DMS53 treated with DMSO at 0.1 percent for 48 hours (cell line): ENCODE measurements around the gene DOK6.
"Not testable (repeated sequence)": the region's sequence is repeated elsewhere in the genome, so short reads cannot be mapped to it uniquely, and the experiment has no call there.

Experiments
- DNase-seq: peaks from one replicate; lab custom pipeline; 2025; ENCODE audit not compliant: unreplicated experiment; lab: John Stamatoyannopoulos, UW

Gene DOK6

GRCh38 chr18:69400253-69400975, at the start of gene DOK6:
Gene DOK6, plus strand, starts transcription at chr18:69400888.
- DNase-seq = peak; percentile 96

GRCh38 chr18:69353023-69353422, 47.7 kb upstream of the DOK6 start:
- DNase-seq = no peak

DNA sequence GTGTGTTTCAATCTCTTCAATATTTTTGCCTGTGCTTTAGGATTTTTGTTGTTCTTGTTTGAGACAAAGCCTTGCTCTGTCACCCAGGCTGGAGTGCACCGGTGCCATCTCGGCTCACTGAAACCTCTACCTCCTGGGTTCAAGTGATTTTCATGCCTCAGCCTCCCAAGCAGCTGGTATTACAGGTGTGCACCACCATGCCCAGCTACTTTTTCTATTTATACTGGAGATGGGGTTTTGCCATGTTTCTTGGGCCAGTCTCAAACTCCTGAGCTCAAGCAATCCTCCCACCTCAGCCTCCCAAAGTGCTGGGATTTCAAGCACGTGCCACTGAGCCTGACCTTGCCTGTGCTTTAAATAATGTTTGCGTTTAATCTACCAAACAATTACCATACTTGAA, 43.1 kb upstream of the DOK6 start:
- DNase-seq = no peak

DNA sequence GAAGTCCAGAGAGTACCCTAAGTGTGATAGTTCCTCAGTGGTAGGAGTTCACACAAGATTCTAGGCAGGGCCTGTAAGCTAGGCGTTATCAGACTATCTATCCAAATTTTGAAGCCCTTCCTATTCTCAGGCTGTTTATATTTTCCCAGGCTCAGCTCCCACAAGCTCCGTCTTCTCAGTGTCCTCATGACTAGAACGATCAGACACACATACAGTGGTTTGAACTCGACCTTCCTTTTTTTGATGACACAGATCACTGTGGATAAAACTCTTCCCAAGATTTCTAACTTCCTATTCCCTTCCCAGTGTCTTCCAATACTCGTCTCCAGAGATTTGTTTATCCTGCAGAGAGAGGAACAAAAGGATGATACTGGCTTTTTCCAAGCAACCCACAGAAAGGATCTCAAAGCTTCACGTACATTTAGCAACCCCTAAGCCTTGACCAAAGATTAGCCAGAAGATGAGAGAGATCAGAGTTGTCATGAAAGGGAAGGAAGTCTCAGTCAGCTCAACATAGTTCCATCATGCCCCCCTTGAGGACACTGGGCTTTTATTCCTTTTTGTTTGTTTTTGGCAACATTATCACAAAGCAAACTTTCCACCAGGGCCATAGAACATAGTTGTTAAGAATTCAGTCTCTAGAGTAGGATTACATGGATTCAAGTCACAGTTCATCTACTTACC, 42.3 kb upstream of the DOK6 start:
- no peak for DNase-seq

GRCh38 chr18:69359768-69360167, 40.9 kb upstream of the DOK6 start:
- DNase-seq = not testable (repeated sequence)

- no peak for DNase-seq
Observed at GRCh38 chr18:69364930-69365329, 35.8 kb upstream of the DOK6 start.

DNA sequence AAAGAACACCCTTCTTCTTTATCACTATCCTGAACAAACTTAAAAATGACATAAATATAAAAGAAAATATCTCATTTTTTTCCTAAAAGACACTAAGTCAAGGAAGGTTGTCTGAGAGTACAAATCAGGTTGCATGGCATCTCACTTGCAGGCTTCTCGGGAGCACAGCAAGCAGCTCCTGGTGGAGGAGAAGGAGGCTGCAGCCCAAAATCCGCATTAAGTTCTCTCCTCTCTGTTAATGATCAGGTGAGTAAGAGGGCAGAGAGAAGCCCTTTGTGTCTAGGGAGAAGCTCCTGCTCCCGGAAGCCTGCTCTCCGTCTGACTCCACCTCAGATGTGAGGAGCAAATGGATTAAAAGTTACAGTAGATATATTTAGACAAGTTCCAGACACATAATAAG, 35.0 kb upstream of the DOK6 start:
- DNase-seq = no peak

- DNase-seq = no peak
Observed at GRCh38 chr18:69367104-69367503, 33.6 kb upstream of the DOK6 start.

GRCh38 chr18:69371729-69372128, 29.0 kb upstream of the DOK6 start:
- DNase-seq = no peak

- no peak for DNase-seq
Observed at GRCh38 chr18:69380324-69380723, 20.4 kb upstream of the DOK6 start.

DNA sequence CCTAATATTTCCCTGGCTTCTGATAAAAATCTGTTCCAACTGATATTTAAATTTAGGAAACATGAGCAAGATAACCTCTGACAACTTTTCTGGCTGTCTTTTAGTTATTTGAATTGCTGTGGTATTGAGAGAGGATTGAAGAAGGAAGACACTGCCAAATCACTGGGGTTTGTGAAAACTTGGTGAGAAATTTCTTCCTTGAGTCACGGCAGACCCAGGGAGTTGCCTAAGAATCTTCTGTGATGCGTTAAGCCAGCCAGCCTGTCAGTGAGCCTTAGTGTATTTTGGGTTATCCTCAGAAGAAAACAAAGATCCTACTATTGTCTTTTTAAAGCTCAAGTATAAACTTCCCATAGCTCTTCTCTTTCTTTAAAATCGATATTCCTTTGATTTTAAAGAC, 17.5 kb upstream of the DOK6 start:
- DNase-seq = no peak

GRCh38 chr18:69387186-69387585, 13.5 kb upstream of the DOK6 start:
- no peak for DNase-seq

DNA sequence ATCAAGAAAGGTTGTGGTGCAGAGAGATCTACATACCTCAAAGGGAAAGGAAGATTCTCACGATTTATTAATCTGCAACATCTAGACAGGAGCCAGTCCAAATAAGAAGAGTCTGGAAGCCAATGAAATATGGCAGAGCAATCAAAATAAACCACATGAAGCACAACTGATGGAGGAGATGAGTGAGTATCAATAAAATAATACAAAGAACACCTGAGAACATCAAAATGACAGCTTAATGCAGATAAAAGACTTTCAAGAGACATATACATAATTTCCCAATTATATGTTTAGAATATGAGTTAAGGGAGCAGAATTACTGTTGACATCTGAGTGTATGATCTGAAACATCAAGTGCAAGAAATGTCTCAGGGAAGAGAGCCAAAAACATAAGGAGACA, 12.5 kb upstream of the DOK6 start:
- no peak for DNase-seq

- DNase-seq = peak; percentile 12
Observed at GRCh38 chr18:69397096-69397495, 3.6 kb upstream of the DOK6 start.

GRCh38 chr18:69399253-69399652, 1.4 kb upstream of the DOK6 start:
- DNase-seq = no peak

- no peak for DNase-seq
Observed at GRCh38 chr18:69400976-69401225, 213 bp downstream of the DOK6 start.

DNA sequence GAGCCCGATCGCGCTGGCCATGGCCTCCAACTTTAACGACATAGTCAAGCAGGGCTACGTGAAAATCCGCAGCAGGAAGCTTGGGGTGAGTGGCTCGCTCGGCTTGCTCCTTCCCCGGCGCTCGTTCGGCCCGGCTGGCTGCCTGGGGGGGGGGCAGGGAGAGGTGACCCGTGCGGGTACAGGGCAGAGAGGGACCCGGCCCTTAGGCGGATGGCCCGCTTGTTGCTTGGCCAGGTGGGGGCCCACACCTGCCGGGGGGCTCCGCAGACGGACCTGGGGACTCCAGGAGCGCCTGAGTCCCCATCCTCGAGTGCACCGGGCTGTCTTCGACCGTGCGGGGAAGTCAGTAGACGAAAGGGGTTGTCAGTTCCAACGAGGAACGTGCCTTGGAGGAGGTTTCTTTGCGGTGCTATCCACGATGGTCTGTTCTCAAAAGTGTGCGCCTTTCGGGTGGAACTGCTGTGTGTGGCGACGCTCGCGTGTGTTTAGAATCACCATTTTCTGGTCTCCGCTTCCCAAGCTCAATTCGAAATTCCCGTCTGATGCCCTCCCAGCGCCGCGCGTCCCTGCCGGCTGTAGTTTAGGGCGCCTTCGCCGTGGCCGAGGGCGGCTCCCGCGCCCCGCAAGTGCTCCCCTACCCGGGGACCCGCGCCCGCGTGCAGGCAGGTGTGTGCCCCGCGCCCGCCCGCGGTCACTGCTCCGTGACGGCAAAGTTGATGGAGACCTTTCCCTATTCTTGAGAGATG, 711 bp downstream of the DOK6 start:
- DNase-seq = peak; percentile 65

DNA sequence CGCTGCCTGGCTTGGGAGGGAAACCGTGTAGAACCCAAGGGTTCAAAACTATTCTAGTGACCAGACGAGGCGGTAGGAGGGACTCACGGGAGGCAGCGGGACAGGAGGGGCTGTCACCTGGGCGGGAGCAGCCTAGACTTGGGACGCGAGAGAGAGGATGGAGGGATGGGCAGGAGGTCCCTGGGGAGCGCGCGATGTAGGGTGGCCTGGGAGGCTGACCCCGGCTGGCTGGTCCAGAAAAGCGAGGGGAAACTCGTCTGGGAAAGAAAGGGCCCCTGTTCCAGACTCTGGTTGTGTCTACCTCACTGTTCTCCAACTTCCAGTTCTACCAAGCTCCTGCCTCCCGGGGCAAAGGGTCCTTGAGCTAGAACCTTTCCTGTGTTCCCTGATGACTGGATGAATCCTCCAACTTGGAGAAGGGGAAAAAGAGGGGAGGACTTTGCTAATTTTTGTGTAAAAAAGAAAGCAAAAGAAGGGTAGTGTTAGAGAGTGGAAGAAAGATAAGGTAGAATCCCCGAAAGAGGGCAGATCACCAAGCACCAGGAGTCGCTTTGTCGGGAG, 1.4 kb downstream of the DOK6 start:
- peak; percentile 74 for DNase-seq

DNA sequence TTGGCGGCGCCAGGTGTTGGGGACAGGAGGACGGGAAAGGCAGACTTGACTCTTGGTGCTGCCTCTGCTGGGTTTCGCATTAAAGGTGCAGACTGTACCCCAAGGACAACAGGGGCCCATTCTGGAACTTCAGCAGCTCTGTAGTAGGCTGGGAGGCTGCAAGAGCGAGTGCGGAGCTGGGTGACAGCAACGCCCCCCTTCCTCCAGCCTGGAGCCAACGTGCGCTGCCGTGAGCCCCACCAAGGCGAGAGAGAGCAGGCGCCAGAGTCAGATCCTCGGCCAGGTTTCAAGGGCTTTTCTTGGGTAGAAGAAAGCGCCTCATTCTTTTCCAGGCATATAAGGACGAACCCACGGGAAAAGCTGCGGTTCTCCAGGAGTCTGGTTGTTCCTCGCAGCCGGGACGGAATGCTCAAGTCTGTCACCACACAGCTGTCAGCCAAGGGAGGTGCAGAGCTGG, 1.9 kb downstream of the DOK6 start:
- DNase-seq = peak; percentile 32

- DNase-seq = peak; percentile 83
Observed at GRCh38 chr18:69408522-69408921, 7.8 kb downstream of the DOK6 start.

GRCh38 chr18:69411199-69411598, 10.5 kb downstream of the DOK6 start:
- no peak for DNase-seq

- no peak for DNase-seq
Observed at GRCh38 chr18:69414184-69414583, 13.5 kb downstream of the DOK6 start.
